NCI-H1694 treated with DMSO at 0.1 percent for 48 hours (cell line): ENCODE measurements around the gene CPNE1.

Experiments used
- DNase-seq: peaks from one replicate; lab custom pipeline; 2025; lab: John Stamatoyannopoulos, UW

Gene CPNE1

GRCh38 chr20:35600176-35600992 lies 64.3 kb downstream of the CPNE1 start:
- no peak for DNase-seq

DNA sequence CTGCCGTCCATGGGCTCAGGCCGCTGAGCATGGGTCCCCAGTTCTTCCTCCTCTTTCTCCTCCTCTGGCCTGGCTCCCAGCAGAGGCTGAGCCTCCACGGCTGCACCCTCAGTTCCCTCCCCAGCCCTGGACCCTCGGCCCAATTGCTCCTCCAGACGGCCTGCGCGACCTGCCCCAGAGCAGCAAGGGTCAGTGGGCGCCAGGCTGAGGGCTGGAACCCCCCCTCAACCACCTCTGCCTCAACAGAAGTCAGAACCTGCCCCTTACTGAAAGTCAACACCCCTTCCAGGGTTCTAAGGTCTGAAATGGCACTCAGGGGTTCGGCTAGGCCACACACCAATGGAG lies 65.0 kb downstream of the CPNE1 start:
- no peak for DNase-seq

- no peak for DNase-seq
These were observed 65.6 kb downstream of the CPNE1 start for GRCh38 chr20:35598899-35599775.

- no peak for DNase-seq
These were observed 66.2 kb downstream of the CPNE1 start for GRCh38 chr20:35598476-35598875.

GRCh38 chr20:35597186-35597585 lies 67.5 kb downstream of the CPNE1 start:
- DNase-seq, result no peak

GRCh38 chr20:35595901-35596300 lies 68.8 kb downstream of the CPNE1 start:
- DNase-seq, result no peak

- DNase-seq, result no peak
These were observed 69.2 kb downstream of the CPNE1 start for GRCh38 chr20:35595456-35595855.

GRCh38 chr20:35592339-35592974 lies 72.2 kb downstream of the CPNE1 start:
- DNase-seq, result no peak

DNA sequence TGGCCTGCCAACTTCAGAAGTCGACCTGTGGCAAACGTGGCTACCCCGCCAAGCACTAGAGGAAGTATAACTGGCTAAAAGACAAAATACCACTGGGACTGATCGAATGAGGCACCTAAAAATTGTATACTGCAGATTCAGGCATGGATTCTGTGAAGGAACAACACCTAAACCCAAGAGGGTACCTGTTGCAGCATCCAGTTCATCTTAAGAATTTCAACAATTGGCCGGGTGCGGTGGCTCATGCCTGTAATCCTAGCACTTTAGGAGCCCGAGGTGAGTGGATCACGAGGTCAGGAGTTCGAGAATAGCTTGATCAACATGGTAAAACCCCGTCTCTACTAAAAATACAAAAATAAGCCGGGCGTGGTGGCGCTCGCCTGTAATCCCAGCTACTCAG lies 76.3 kb downstream of the CPNE1 start:
- DNase-seq, result no peak

GRCh38 chr20:35587436-35587835 lies 77.3 kb downstream of the CPNE1 start:
- DNase-seq, result no peak

GRCh38 chr20:35586751-35587425 lies 77.8 kb downstream of the CPNE1 start:
- no peak for DNase-seq

GRCh38 chr20:35583636-35584560 lies 80.8 kb downstream of the CPNE1 start:
- DNase-seq, result no peak

DNA sequence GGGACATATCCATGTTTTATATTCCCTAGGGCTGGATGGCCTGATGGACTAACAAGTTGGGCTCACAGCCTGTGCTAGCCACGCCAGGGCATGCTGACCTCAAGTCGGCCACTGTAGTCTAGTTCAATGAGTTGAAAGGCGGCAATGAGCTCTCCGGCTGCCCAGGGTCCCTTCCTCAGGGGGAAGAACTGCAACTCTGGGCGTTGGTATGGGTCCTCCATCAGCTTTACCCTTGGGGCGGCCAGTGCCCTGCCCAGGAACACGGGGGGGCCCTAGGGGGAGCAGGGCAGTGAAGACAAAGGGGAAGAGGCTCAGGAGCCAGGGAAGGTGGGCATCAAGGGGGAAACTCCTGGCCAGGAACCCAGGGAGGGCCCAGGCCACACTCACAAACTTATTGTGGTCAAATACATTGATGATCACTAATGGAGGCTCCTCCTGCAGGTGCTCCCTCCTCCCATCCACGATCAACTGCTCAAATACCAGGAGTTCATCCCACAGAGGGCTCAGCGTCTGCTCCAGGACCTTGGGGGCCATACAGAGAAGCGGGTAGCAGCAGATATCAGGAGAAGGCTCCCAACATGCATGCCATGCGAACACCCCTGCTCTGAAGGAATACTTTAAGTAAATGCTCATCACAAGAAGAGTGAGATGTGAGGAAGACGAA lies 81.8 kb downstream of the CPNE1 start:
- no peak for DNase-seq

- DNase-seq, result no peak
These were observed 82.6 kb downstream of the CPNE1 start for GRCh38 chr20:35582131-35582530.

DNA sequence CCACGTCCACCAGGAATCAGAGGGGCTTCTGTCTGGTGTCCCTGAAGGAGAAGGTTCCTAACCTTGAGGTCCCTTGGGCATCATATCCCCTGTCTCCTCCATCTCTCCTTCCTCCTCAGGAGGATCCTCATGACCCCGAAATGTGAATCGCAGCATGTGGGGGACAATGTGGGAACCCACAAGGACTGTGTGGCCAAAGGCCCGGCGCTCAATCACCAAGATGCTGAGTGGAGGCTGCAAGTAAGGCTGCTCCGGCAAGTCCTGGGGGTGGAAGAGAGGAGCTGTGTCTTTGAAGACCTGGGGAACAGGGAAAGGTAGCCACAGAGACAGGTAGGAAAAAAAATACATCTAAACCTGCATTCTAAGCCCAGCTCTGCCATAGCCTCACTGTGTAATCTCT lies 85.5 kb downstream of the CPNE1 start:
- no peak for DNase-seq

DNA sequence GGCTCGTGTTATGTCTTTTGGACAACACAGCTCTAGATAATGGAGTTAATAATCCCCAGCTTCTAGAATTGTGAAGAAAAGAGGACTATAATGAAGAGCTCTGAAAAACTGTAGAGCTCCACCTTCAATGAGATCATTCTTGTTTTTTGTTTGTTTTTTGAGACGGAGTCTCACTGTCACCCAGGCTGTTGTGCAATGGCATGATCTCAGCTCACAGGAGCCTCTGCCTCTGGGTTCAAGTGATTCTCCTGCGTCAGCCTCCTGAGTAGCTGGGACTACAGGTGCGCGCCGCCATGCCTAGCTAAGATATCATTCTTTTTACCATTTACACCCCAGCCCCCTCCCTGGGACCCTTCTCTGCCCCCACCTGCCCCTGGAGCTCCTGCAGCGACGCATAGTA lies 86.2 kb downstream of the CPNE1 start:
- no peak for DNase-seq

- DNase-seq, result no peak
These were observed 87.9 kb downstream of the CPNE1 start for GRCh38 chr20:35576816-35577215.
